ENCODE measurements around the gene SKIC2. TPM values are rescaled to one million over a fixed set of nuclear protein-coding genes. Genes with fewer than 3 reads are reported as not detected.
A peak's percentile ranks its signal among the peaks of the same experiment; 100 is the strongest.
"Not testable (repeated sequence)": the region's sequence is repeated elsewhere in the genome, so short reads cannot be mapped to it uniquely, and the experiment has no call there.

The SKIC2 gene
- total RNA-seq, 2 experiments from 2014 or later: 84.6 to 90.9 TPM

GRCh38 chr6:32003301-32003700 is 44.3 kb downstream of the SKIC2 start:
- H3K27me3 Mint-ChIP-seq, H3K9me3 Mint-ChIP-seq, DNase-seq, H3K4me1 Mint-ChIP-seq, H3K4me3 Mint-ChIP-seq, H3K36me3 Mint-ChIP-seq, H3K27ac Mint-ChIP-seq: not testable (repeated sequence)

GRCh38 chr6:32004393-32004792 is 45.4 kb downstream of the SKIC2 start:
- H3K4me3 Mint-ChIP-seq: not testable (repeated sequence)

GRCh38 chr6:32004864-32005537 is 46.0 kb downstream of the SKIC2 start:
- H3K27me3 Mint-ChIP-seq, DNase-seq, H3K9me3 Mint-ChIP-seq, H3K36me3 Mint-ChIP-seq, H3K4me1 Mint-ChIP-seq, H3K4me3 Mint-ChIP-seq: not testable (repeated sequence)
- peak overlapping the region; percentile 38 for H3K27ac Mint-ChIP-seq

More at GRCh38 chr6:32004393-32004792, 45.4 kb downstream of the SKIC2 start:
- not testable (repeated sequence) for H3K36me3 Mint-ChIP-seq, DNase-seq, H3K4me1 Mint-ChIP-seq, H3K27me3 Mint-ChIP-seq, H3K9me3 Mint-ChIP-seq, H3K27ac Mint-ChIP-seq

- not testable (repeated sequence) for H3K4me3 Mint-ChIP-seq, DNase-seq
Measured at GRCh38 chr6:32005538-32005880, 46.5 kb downstream of the SKIC2 start.

GRCh38 chr6:32005991-32006529 is 47.1 kb downstream of the SKIC2 start:
- H3K36me3 Mint-ChIP-seq, H3K4me1 Mint-ChIP-seq, H3K27me3 Mint-ChIP-seq, H3K27ac Mint-ChIP-seq, H3K4me3 Mint-ChIP-seq, DNase-seq, H3K9me3 Mint-ChIP-seq: not testable (repeated sequence)

More at GRCh38 chr6:32005538-32005880, 46.5 kb downstream of the SKIC2 start:
- H3K27me3 Mint-ChIP-seq, H3K36me3 Mint-ChIP-seq, H3K27ac Mint-ChIP-seq, H3K9me3 Mint-ChIP-seq, H3K4me1 Mint-ChIP-seq: not testable (repeated sequence)

GRCh38 chr6:32007086-32007485 is 48.1 kb downstream of the SKIC2 start:
- H3K9me3 Mint-ChIP-seq, H3K27ac Mint-ChIP-seq, H3K4me1 Mint-ChIP-seq, H3K4me3 Mint-ChIP-seq, H3K27me3 Mint-ChIP-seq, DNase-seq, H3K36me3 Mint-ChIP-seq: not testable (repeated sequence)

- H3K4me3 Mint-ChIP-seq, DNase-seq, H3K27ac Mint-ChIP-seq, H3K27me3 Mint-ChIP-seq, H3K4me1 Mint-ChIP-seq, H3K36me3 Mint-ChIP-seq, H3K9me3 Mint-ChIP-seq: not testable (repeated sequence)
Measured at GRCh38 chr6:32008037-32008436, 49.1 kb downstream of the SKIC2 start.

GRCh38 chr6:32008616-32009015 is 49.6 kb downstream of the SKIC2 start:
- not testable (repeated sequence) for H3K9me3 Mint-ChIP-seq, H3K4me3 Mint-ChIP-seq, DNase-seq, H3K27ac Mint-ChIP-seq, H3K27me3 Mint-ChIP-seq, H3K36me3 Mint-ChIP-seq, H3K4me1 Mint-ChIP-seq

- not testable (repeated sequence) for H3K4me1 Mint-ChIP-seq, H3K27ac Mint-ChIP-seq, H3K9me3 Mint-ChIP-seq, H3K36me3 Mint-ChIP-seq, H3K4me3 Mint-ChIP-seq, DNase-seq, H3K27me3 Mint-ChIP-seq
Measured at GRCh38 chr6:32009537-32009936, 50.6 kb downstream of the SKIC2 start.

- H3K4me3 Mint-ChIP-seq, H3K27ac Mint-ChIP-seq, H3K9me3 Mint-ChIP-seq, H3K36me3 Mint-ChIP-seq, DNase-seq, H3K4me1 Mint-ChIP-seq, H3K27me3 Mint-ChIP-seq: not testable (repeated sequence)
Measured at GRCh38 chr6:32010856-32011530, 52.0 kb downstream of the SKIC2 start.

GRCh38 chr6:32012941-32013617 is 54.1 kb downstream of the SKIC2 start:
- not testable (repeated sequence) for H3K27me3 Mint-ChIP-seq

GRCh38 chr6:32013738-32014137 is 54.8 kb downstream of the SKIC2 start:
- not testable (repeated sequence) for H3K4me1 Mint-ChIP-seq, DNase-seq, H3K27ac Mint-ChIP-seq, H3K36me3 Mint-ChIP-seq, H3K4me3 Mint-ChIP-seq, H3K9me3 Mint-ChIP-seq, H3K27me3 Mint-ChIP-seq

More at GRCh38 chr6:32012941-32013617, 54.1 kb downstream of the SKIC2 start:
- not testable (repeated sequence) for H3K36me3 Mint-ChIP-seq, H3K9me3 Mint-ChIP-seq, DNase-seq, H3K4me3 Mint-ChIP-seq, H3K4me1 Mint-ChIP-seq, H3K27ac Mint-ChIP-seq

- H3K4me1 Mint-ChIP-seq, H3K9me3 Mint-ChIP-seq, DNase-seq, H3K36me3 Mint-ChIP-seq, H3K27me3 Mint-ChIP-seq, H3K27ac Mint-ChIP-seq, H3K4me3 Mint-ChIP-seq: not testable (repeated sequence)
Measured at GRCh38 chr6:32014547-32014946, 55.6 kb downstream of the SKIC2 start, which contains the start of gene C4B. Gene C4B, plus strand, starts transcription at chr6:32014795. Its CDS starts 51 bp downstream, at chr6:32014846.
